ENCODE results near the gene TLE3.

The TLE3 gene

DNA sequence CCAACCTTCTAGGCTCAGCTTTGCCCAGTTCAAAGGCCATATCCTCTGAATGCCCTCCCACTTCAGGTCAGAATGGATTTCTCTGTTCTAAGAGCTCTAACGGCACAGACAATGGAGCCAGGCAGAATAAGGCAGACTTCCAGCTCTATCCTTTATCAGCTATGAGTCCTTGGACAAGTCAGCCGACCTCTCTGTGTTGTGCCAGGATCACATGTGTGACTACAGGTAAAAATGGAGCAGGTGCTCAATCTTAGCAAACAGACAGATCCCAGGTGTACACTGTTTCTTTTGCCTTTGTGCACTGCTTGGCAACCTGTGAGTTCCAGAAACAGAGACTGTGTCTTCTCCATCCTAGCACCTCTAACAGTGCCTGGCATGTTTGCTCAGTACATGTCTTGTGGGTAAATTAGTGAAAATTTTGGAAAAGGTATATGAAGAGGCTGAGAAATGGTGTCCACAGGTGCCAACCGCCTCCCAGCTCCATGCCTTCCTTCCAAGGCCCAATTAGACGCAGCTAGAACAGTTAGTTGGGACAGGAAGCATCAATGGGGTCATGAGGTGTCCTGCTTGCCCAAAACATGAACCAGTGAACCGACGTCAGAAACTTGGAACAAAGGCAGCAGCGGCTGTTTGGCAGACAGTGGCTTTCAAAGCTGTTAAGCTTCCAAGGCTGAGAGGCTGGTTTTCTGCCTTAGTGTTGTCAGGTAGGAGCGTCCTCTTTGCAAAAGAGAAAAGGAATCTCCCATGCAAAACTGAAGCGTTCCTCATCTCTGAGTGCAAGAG is 28.7 kb downstream of the TLE3 start:
- TF ChIP-seq, protein P1, sequence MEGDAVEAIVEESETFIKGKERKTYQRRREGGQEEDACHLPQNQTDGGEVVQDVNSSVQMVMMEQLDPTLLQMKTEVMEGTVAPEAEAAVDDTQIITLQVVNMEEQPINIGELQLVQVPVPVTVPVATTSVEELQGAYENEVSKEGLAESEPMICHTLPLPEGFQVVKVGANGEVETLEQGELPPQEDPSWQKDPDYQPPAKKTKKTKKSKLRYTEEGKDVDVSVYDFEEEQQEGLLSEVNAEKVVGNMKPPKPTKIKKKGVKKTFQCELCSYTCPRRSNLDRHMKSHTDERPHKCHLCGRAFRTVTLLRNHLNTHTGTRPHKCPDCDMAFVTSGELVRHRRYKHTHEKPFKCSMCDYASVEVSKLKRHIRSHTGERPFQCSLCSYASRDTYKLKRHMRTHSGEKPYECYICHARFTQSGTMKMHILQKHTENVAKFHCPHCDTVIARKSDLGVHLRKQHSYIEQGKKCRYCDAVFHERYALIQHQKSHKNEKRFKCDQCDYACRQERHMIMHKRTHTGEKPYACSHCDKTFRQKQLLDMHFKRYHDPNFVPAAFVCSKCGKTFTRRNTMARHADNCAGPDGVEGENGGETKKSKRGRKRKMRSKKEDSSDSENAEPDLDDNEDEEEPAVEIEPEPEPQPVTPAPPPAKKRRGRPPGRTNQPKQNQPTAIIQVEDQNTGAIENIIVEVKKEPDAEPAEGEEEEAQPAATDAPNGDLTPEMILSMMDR (conservative IDR thresholded peaks at IDR 0.05; ENCODE audit: low read depth), result no peak
- ChIA-PET POLR2A (ENCODE audit: low non-redundant PET) (no interaction called here), CTCF (interaction anchor here (0.6 kb wide), 1 partner anchor 72 kb away, joined by 3 read pairs; no protein-coding TSS in a partner anchor)
- no peak for DNase-seq (ENCODE audit: low spot score)
- no peak overlapping the region for H3K27ac ChIP-seq

DNA sequence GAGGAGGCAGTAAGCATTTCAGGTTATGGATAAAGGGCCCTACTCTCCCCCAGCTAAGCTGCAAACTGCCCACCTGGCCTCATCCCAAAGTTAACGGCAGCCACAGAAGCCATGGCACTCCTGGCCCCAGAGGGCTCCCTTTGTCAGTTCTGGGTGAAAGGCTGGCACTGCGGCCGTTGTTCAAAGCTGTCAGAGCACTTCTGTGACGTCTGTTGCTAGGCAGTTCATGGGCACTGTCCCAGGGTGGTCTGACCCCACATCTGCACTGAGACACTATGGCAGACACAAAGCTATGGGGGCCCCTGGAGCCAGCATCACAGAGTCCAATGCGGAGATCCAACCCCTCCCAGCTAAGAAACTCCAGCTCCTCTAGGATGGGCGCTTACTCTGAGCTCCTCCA is 30.0 kb downstream of the TLE3 start:
- no peak overlapping the region for H3K27ac ChIP-seq
- TF ChIP-seq, protein P1 (conservative IDR thresholded peaks at IDR 0.05; ENCODE audit: low read depth), result no peak
- no peak for DNase-seq (ENCODE audit: low spot score)
- ChIA-PET CTCF (no interaction called here), POLR2A (ENCODE audit: low non-redundant PET) (no interaction called here)

DNA sequence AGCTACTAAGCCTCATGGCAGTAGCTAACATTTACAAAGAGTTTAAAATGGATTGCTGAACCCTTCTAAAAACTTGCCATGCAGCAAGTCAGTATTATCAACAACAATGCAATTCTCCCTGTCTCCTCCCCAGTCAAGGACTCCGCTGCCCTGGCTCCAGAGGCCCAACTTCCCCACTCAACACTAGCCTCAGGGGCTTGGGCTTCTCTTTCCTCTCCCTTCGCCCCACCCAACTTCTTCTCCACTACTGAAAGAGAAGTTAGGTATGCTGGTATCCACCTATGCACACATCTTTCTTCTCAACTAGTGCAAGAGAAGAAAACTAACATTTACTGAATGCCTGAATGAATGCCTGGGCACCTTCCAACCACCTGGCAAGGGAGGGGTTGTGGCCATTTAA is 30.7 kb downstream of the TLE3 start:
- DNase-seq (ENCODE audit: low spot score), result no peak
- TF ChIP-seq, protein P1 (conservative IDR thresholded peaks at IDR 0.05; ENCODE audit: low read depth), result no peak
- POLR2A ChIA-PET (ENCODE audit: low non-redundant PET), result no interaction called here
- H3K27ac ChIP-seq, result peak overlapping the region; percentile 24; the same call in 1 of the 2 replicates
- CTCF ChIA-PET, result interaction anchor here (1.0 kb wide), 1 partner anchor 591 kb away, joined by 3 read pairs; no protein-coding TSS in a partner anchor

DNA sequence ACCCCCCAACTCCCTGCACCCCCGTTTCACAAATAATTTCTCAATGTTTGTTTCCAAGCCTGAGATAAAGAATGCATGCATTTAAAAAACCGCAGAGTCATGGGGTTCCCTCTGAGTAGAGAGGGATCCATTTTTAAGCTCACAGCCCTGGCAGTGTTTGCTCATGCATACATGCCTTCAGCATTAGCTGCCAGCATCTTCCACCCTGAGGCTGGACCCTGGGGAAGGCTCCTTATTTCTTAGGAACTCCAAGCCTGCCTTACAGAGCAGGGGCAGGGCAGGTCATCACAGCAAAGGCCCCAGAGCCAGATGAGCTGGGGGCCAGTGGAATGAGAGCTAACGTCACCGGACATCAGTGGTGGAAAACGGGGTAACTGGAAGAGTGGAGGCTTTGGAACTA is 31.3 kb downstream of the TLE3 start:
- ChIA-PET POLR2A (ENCODE audit: low non-redundant PET) (no interaction called here), CTCF (interaction anchor here (1.0 kb wide), 1 partner anchor 590 kb away, joined by 3 read pairs; no protein-coding TSS in a partner anchor)
- TF ChIP-seq, protein P1 (conservative IDR thresholded peaks at IDR 0.05; ENCODE audit: low read depth), result no peak
- no peak for DNase-seq (ENCODE audit: low spot score)
- peak overlapping the region; percentile 24; the same call in 1 of the 2 replicates for H3K27ac ChIP-seq

DNA sequence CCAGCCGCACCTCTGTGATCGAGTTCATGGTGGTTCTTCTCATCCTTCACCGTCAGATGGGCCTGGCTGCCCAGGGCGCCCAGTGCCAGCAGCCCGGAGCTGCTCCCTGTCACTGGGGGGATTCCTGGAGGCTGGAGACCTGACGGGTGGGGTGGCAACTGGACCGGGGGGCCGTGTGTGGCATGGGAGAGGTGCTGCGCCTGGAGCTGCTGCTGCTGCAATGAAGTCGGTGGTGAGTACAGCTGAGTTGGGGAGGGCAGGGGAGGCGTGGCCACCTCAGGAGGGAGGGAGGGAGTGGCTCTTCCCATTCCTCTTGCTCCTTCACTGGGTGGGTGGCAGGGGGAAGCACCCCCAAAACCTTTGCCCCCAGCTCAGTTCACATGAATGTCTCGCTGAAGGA is 31.7 kb downstream of the TLE3 start:
- no peak overlapping the region for H3K27ac ChIP-seq
- ChIA-PET POLR2A (ENCODE audit: low non-redundant PET) (no interaction called here), CTCF (interaction anchor here (0.6 kb wide), 1 partner anchor 434 kb away, joined by 5 read pairs; no protein-coding TSS in a partner anchor)
- no peak for DNase-seq (ENCODE audit: low spot score)
- TF ChIP-seq, protein P1 (conservative IDR thresholded peaks at IDR 0.05; ENCODE audit: low read depth), result no peak

DNA sequence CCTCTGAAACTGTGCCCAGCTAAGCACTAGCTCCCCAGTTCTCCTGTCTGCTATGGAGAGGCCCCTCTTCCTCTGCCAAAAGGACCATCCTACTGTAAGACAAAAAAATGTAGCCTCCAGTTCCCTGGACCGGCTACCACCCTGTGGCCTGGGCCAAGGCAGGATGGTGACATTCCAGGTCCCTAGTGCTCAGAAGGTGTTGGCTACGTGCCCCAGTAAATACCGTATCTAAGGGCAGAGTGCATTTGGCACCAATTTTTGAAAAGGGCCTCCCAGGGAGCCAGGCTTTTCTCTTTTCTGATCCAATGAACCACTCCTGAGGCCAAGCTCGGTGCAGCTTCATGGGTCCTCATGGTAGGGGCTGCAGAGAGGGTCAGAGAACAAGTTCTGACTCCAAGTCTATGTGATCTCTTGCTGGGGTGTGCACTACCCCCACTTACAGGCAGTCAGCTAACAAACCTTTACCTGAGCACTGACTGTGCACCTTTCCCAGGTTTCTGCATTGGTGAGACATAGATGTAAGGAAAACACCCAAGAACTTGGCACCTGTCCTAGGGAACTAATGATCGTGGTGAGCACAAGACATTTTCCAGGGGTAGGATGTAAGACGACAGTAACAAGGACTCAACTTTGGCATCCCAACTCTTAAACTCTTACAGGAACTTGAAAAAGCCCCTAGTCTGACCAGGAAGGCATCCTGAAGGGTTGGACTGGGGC is 32.6 kb downstream of the TLE3 start:
- H3K27ac ChIP-seq, result no peak overlapping the region
- DNase-seq (ENCODE audit: low spot score), result no peak
- ChIA-PET CTCF (interaction anchor here (0.6 to 0.7 kb wide), 2 partner anchors 10 to 434 kb away, joined by 3 to 5 read pairs; no protein-coding TSS in a partner anchor), POLR2A (ENCODE audit: low non-redundant PET) (no interaction called here)
- TF ChIP-seq, protein P1 (conservative IDR thresholded peaks at IDR 0.05; ENCODE audit: low read depth), result no peak

Measured in RWPE1 (cell line).